ENCODE data around the gene TTC22. TPM values are rescaled to one million over a fixed set of nuclear protein-coding genes. Genes with fewer than 3 reads are reported as not detected.

TTC22 gene
- total RNA-seq, 4 donors from 2014 or later, result 2.1 TPM; not detected in 3

DNA sequence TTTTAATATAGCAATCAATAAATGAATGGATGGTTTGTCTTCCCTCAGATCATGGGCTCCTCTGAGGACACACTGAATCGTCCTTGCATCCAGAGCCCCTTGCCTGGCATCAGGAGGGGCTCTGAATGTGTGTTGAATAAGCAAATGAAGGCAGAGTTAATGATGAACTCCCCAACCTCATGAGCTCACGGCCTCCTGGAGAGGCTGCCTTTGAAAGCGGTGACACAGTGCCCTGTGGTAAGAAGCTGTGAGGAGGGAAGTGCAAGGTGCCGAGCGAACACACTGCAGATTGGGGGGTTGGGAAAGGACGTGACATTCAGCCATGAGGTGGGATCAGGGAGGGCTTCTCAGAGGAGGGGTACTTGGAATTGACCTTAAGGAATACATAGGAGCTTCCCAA lies 33.6 kb downstream of the TTC22 start:
- TF ChIP-seq, protein P1, sequence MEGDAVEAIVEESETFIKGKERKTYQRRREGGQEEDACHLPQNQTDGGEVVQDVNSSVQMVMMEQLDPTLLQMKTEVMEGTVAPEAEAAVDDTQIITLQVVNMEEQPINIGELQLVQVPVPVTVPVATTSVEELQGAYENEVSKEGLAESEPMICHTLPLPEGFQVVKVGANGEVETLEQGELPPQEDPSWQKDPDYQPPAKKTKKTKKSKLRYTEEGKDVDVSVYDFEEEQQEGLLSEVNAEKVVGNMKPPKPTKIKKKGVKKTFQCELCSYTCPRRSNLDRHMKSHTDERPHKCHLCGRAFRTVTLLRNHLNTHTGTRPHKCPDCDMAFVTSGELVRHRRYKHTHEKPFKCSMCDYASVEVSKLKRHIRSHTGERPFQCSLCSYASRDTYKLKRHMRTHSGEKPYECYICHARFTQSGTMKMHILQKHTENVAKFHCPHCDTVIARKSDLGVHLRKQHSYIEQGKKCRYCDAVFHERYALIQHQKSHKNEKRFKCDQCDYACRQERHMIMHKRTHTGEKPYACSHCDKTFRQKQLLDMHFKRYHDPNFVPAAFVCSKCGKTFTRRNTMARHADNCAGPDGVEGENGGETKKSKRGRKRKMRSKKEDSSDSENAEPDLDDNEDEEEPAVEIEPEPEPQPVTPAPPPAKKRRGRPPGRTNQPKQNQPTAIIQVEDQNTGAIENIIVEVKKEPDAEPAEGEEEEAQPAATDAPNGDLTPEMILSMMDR (IDR thresholded peaks at IDR 0.05; ENCODE audit: low read depth), result no peak

DNA sequence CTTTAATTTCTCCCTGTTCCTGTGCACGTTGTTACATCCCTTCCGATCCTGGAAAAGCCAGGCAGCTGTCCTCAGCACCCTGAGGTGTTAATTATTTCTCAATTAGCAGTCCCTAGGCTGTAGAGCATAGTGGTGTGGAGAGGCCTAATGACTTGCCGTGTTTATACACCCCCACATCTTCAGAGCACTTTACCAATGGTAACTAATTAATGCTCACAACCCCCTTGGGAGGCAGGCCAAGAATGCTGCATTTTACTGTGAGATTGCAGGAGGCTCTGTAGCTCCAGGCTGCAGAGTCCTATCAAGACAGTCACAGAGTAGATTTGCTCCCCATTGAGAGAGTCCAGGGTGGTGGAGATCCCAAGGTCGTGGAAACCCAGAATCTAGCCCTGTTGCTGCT lies 34.4 kb downstream of the TTC22 start:
- TF ChIP-seq, protein P1 (IDR thresholded peaks at IDR 0.05; ENCODE audit: low read depth), result no peak

DNA sequence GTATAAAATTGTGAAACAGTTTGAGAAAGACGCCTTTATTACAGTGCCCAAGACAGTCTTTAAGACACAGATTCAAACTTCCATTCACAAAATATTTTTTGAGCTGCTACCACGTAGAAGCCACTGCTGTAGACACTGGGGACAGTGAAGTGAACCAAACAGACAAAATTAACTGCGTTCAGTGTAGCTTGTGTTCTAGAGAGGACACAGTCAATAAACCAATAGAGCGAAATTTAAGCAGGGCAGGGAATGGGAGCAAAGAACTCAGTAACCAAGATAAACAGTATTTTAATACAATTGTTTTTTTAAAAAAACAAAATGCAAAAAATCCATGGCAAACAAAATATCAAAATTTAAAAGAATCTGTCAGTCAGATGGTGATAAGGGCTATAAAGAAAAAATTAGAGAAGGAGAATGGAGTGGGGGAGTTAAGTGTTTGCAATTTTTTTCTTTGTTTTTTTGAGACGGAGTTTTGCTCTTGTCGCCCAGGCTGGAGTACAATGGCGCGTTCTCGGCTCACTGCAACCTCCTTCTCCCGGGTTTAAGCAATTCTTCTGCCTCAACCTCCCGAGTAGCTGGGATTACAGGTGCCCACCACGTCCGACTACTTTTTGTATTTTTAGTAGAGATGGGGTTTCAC lies 36.1 kb downstream of the TTC22 start:
- TF ChIP-seq, protein P1 (IDR thresholded peaks at IDR 0.05; ENCODE audit: low read depth), result no peak

DNA sequence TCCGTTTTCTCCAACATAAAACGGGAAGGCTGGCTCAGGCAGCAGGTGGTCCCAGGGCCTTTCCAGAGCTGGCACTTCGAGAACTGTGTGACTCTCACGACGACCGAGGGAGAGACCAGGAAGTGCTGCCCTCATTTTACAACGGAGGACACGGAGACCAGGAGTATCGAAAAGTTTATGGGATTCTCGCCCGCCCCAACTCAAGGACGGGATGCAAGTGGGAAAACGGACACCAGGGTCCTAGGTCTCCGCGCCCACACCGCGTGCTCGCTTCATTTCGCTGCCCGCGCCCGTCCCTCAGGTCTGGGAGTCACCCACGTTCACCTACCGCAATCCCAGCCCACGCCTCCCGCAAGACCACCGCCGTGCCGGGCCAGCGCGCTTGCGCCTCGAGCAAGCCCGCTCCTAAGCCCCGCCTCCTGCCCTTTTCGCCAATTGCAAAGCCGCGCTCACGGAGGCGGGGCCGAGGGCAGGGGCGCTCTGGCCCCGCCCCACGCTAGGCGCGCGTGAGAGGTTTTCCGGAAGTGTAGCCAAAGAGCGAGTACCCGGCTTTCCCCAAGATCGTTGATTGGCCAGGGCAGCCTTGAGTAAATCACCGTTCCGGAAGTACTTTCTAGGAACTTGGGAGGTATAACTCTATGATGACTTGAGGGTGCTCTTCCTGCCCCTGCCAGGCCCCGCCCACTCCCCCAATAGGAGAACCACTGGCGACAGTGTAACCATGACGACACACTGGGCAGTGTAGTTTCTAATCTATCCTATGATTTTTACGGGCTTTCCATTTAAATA lies 36.8 kb downstream of the TTC22 start, which contains the start of gene PARS2:
TSS of gene PARS2 (minus strand) at position 391 of the 789 bp plus-strand sequence. CDS start 5,362 bp downstream, outside the sequence.
- TF ChIP-seq, protein P1 (IDR thresholded peaks at IDR 0.05; ENCODE audit: low read depth), result no peak

DNA sequence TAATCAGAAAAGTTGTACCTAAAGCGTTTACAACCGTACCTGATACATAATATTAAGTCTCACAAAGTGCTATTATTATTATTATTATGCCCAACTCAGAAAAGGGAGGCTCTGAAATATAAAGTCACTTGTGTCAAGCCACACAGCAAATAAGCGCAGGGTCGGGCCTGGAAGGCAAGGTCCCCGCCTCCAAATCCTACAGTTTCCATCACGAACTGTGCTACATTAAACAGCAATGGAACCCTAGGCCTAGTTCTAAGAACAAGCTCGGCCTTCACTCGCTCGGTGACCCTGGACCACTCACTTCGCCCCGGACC lies 37.3 kb downstream of the TTC22 start:
- TF ChIP-seq, protein P1 (IDR thresholded peaks at IDR 0.05; ENCODE audit: low read depth), result no peak

DNA sequence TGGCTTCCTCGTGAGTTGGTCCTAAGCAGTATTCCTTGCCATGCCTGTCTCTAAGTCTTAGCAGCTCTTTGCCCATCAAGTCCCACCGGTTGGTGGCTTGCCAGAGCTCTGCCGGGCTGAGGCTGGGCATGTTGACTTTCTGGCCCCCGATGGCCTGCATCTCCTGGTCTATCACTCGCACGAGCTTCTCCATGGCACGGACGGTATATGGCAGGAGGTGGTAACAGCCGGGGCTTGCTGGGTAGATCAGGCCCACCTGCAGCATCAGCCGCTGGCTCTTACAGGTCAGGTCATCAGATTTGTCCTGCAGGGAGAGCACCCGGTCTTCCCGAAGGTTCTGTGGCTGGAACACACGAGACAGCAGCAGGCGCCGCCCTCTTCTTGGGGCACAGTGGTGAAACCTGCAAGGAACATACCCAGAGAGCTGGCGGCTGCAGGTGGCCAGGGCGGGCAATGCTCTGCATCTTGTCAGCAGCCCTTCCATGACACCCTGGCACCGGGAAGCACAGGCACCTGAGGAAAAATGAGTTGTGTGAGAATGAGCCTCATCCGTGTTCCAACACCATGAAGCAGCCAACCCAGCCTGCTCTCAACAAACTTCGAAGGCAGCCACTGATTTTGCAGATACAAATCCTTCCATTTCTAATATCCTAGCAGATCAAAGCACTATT lies 42.3 kb downstream of the TTC22 start:
- TF ChIP-seq, protein P1 (IDR thresholded peaks at IDR 0.05; ENCODE audit: low read depth), result no peak

DNA sequence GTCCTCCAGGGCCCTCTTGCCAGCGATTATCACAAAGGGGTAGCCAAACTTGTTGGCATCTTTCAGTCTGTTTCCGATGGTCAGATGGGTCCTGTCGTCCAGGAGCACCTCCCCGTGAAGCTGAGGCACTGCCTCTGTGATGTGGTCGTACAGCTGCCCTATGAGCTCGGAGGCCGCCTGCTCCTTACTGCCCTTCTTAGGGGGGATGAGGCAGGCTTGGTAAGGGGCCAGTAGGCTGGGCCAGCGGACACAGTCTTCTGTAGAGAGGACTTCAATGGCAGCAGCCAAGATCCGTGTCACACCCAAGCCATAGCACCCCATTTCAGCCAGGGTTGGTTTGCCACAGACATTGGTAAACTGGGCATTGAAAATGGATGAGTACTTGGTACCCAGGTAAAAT lies 43.3 kb downstream of the TTC22 start:
- TF ChIP-seq, protein P1 (IDR thresholded peaks at IDR 0.05; ENCODE audit: low read depth), result no peak

Measured in subcutaneous adipose tissue (tissue), 4 donors.